ENCODE data around the gene PPP3CB. TPM values are rescaled to one million over a fixed set of nuclear protein-coding genes. Genes with fewer than 3 reads are reported as not detected.

PPP3CB gene
- total RNA-seq, 1 experiment from 2014 or later, result 27.5 TPM

DNA sequence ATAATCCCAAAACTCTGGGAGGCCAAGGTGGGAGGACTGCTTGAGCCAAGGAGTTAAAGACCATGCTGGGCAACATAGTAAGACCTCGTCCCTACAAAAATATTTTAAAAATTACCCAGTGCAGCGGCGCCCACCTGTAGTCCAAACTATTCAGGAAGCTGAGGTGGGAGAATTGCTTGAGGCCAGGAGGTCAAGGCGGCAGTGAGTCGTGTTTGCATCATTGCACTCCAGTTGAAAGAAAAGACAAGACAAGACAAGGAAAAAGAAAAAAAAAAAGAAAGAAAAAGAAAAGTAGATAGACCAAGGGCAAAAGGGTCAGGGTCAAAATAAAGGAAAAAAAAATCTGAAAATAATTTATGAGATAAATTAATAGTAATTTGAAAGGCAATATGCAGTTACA lies 87.8 kb downstream of the PPP3CB start:
- DNase-seq, result no peak
- Mint-ChIP-seq H3K9me3 (ENCODE audit: low read depth, unreplicated experiment) (no peaks in the 10 kb centered on the region), H3K27me3 (ENCODE audit: unreplicated experiment) (no peaks in the 10 kb centered on the region), H3K4me3 (ENCODE audit: low read depth, unreplicated experiment) (no peak overlapping the region), H3K4me1 (ENCODE audit: low read depth, unreplicated experiment) (peaks cover 38% of the 10 kb centered on the region), H3K36me3 (ENCODE audit: insufficient read depth, unreplicated experiment) (peaks cover 43% of the 10 kb centered on the region), H3K27ac (ENCODE audit: unreplicated experiment) (no peak overlapping the region)
- BruUV-seq (replicated peaks), result no TSS peak
- CTCF ChIA-PET, result interaction anchor here (0.6 kb wide), 1 partner anchor 12 kb away, joined by 4 read pairs; no protein-coding TSS in a partner anchor
- intact Hi-C loops (cut with micrococcal nuclease; ENCODE audit: unreplicated experiment), result no loop called here
- TF ChIP-seq, protein P1, sequence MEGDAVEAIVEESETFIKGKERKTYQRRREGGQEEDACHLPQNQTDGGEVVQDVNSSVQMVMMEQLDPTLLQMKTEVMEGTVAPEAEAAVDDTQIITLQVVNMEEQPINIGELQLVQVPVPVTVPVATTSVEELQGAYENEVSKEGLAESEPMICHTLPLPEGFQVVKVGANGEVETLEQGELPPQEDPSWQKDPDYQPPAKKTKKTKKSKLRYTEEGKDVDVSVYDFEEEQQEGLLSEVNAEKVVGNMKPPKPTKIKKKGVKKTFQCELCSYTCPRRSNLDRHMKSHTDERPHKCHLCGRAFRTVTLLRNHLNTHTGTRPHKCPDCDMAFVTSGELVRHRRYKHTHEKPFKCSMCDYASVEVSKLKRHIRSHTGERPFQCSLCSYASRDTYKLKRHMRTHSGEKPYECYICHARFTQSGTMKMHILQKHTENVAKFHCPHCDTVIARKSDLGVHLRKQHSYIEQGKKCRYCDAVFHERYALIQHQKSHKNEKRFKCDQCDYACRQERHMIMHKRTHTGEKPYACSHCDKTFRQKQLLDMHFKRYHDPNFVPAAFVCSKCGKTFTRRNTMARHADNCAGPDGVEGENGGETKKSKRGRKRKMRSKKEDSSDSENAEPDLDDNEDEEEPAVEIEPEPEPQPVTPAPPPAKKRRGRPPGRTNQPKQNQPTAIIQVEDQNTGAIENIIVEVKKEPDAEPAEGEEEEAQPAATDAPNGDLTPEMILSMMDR (IDR thresholded peaks at IDR 0.05; ENCODE audit: unreplicated experiment), result no peak

DNA sequence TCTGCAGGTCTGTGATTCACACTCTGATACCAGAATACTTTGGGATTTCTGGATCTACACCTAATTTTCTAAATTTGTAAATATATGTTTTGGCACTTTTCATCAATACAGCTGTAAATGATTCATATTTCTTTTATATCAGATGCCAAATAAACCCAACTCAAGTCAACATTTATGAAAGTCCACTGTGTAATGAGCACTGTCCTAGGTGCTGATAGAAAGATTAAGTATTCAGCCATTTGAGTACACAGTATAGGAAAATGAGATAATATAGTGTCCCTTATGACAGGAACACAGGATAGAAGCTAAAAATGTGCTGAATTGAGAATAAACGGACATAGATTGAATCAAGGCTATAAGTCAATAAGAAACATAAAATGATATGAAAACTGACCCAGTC lies 88.3 kb downstream of the PPP3CB start:
- H3K4me1 Mint-ChIP-seq (ENCODE audit: low read depth, unreplicated experiment), result peaks cover 38% of the 10 kb centered on the region
- DNase-seq, result no peak
- CTCF ChIA-PET, result interaction anchor here (0.6 kb wide), 1 partner anchor 13 kb away, joined by 4 read pairs; no protein-coding TSS in a partner anchor
- intact Hi-C loops (cut with micrococcal nuclease; ENCODE audit: unreplicated experiment), result no loop called here
- no peak overlapping the region for H3K27ac Mint-ChIP-seq (ENCODE audit: unreplicated experiment)
- H3K27me3 Mint-ChIP-seq (ENCODE audit: unreplicated experiment), result no peaks in the 10 kb centered on the region
- no peaks in the 10 kb centered on the region for H3K9me3 Mint-ChIP-seq (ENCODE audit: low read depth, unreplicated experiment)
- no TSS peak for BruUV-seq (replicated peaks)
- H3K36me3 Mint-ChIP-seq (ENCODE audit: insufficient read depth, unreplicated experiment), result peaks cover 37% of the 10 kb centered on the region
- TF ChIP-seq, protein P1 (IDR thresholded peaks at IDR 0.05; ENCODE audit: unreplicated experiment), result no peak
- no peak overlapping the region for H3K4me3 Mint-ChIP-seq (ENCODE audit: low read depth, unreplicated experiment)

DNA sequence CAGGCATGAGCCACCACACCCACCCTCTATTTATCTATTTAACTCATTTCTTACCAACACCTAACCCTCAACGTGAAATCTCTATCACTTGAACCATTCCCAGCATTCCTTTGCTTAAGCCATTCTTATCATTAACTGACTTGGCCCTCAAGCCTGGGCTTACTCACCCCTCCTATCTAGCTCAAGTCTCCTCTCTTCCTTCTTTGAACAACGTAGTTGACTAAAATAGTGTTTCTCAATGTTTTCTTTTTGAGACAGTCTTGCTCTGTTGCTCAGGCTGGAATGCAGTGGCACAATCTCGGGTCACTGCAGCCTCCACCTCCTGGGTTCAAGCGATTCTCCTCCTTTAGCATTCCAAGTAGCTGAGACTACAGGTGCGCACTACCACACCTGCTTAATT lies 89.0 kb downstream of the PPP3CB start:
- H3K4me1 Mint-ChIP-seq (ENCODE audit: low read depth, unreplicated experiment), result peaks cover 38% of the 10 kb centered on the region
- CTCF ChIA-PET, result no interaction called here

DNA sequence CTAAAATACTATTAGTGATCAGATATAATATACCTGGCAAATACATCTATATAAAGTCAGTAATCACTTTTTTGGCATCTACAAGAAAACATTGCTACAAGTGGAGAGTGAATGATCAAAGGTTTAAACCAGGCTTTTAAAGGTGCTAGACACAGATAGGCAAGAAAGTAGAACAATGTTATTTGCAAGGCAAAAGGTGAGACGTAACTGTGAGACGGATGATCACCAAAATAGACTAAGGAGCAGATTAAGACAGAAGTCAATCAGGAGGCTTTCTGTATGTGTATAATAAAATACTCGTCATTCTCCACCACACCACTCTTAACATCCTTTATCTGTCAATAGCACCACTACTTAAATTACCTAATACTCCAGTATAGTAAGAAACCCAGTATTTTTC lies 90.3 kb downstream of the PPP3CB start:
- H3K9me3 Mint-ChIP-seq (ENCODE audit: low read depth, unreplicated experiment), result no peaks in the 10 kb centered on the region
- TF ChIP-seq, protein P1 (IDR thresholded peaks at IDR 0.05; ENCODE audit: unreplicated experiment), result no peak
- H3K27ac Mint-ChIP-seq (ENCODE audit: unreplicated experiment), result no peak overlapping the region
- H3K27me3 Mint-ChIP-seq (ENCODE audit: unreplicated experiment), result no peaks in the 10 kb centered on the region
- CTCF ChIA-PET, result no interaction called here
- intact Hi-C loops (cut with micrococcal nuclease; ENCODE audit: unreplicated experiment), result no loop called here
- no TSS peak for BruUV-seq (replicated peaks)
- peaks cover 38% of the 10 kb centered on the region for H3K4me1 Mint-ChIP-seq (ENCODE audit: low read depth, unreplicated experiment)
- no peak overlapping the region for H3K4me3 Mint-ChIP-seq (ENCODE audit: low read depth, unreplicated experiment)
- no peak for DNase-seq
- H3K36me3 Mint-ChIP-seq (ENCODE audit: insufficient read depth, unreplicated experiment), result peaks cover 35% of the 10 kb centered on the region

More for the DNA sequence above, 89.0 kb downstream of the PPP3CB start:
- no peak overlapping the region for H3K4me3 Mint-ChIP-seq (ENCODE audit: low read depth, unreplicated experiment)
- TF ChIP-seq, protein P1 (IDR thresholded peaks at IDR 0.05; ENCODE audit: unreplicated experiment), result no peak
- intact Hi-C loops (cut with micrococcal nuclease; ENCODE audit: unreplicated experiment), result no loop called here
- DNase-seq, result no peak
- no peak overlapping the region for H3K27ac Mint-ChIP-seq (ENCODE audit: unreplicated experiment)
- peaks cover 31% of the 10 kb centered on the region for H3K36me3 Mint-ChIP-seq (ENCODE audit: insufficient read depth, unreplicated experiment)
- BruUV-seq (replicated peaks), result no TSS peak
- no peaks in the 10 kb centered on the region for H3K27me3 Mint-ChIP-seq (ENCODE audit: unreplicated experiment)
- no peaks in the 10 kb centered on the region for H3K9me3 Mint-ChIP-seq (ENCODE audit: low read depth, unreplicated experiment)

All from Calu3 (cell line).